Ovary (tissue), 9 donors: Measurements from ENCODE around the gene ATP5F1E. TPM values are rescaled to one million over a fixed set of nuclear protein-coding genes. Genes with fewer than 3 reads are reported as not detected.

Source experiments
- DNase-seq, 5 donors: peaks; one replicate each; pipeline ENCODE4 v3.0.0-alpha.2; 2019 to 2020
- H3K27ac ChIP-seq, 2 donors: fragments of 200-600 bp; one replicate each; pipeline versions ENCODE4 v1.5.1 to v1.8.0; 2019 to 2022
- H3K27me3 ChIP-seq: fragments of 200-600 bp; one replicate; pipeline ENCODE4 v1.8.0; 2022
- H3K36me3 ChIP-seq: fragments of 200-600 bp; sonication (generic); one replicate; pipeline ENCODE4 v1.5.1; 2019
- H3K4me1 ChIP-seq: one replicate; pipeline ENCODE4 v1.8.1; 2013; ENCODE audit warnings: mild to moderate bottlenecking, moderate library complexity; ENCODE audit not compliant: insufficient read depth
- H3K4me3 ChIP-seq: fragments of 200-600 bp; sonication (generic); one replicate; pipeline ENCODE4 v1.5.1; 2017
- H3K9me3 ChIP-seq, 2 donors: fragments of 200-600 bp in 1 of 2; sonication (generic) in 1 of 2; one replicate each; pipeline versions ENCODE4 v1.5.1 to v1.8.1; 2013 to 2019; ENCODE audit warnings: mild to moderate bottlenecking in 1 of 2, moderate library complexity in 1 of 2
- CTCF ChIP-seq, 3 donors: fragments of 450-650 bp in 2 of 3; fragments of 200-600 bp in 1 of 3; IDR thresholded peaks; one replicate each; pipeline versions ENCODE4 v1.5.1 to v1.8.0; 2016 to 2022; ENCODE audit warnings: antibody characterized with exemption in 3 of 3, mild to moderate bottlenecking in 1 of 3
- EP300 ChIP-seq: sonication (generic); formaldehyde crosslinking; IDR thresholded peaks from one replicate; pipeline ENCODE4 v1.6.1; 2017; ENCODE audit warnings: antibody characterized with exemption
- POLR2A ChIP-seq: fragments of 450-650 bp; IDR thresholded peaks from one replicate; pipeline ENCODE4 v1.6.1; 2017; ENCODE audit warnings: antibody characterized with exemption, mild to moderate bottlenecking, moderate library complexity
- WGBS, 3 donors: extraction: QIAGEN DNeasy Blood & Tissue Kit in 1 of 3; methylation state at CpG; one replicate each; pipeline versions ENCODE4 v1.1.5 to v1.1.7; 2013 to 2017; 5-methylcytosine and 5-hydroxymethylcytosine counted together
- intact Hi-C, 4 donors: fragments of 100-400 bp; cut with DNase I; formaldehyde crosslinking; loops; one replicate each; pipeline versions ENCODE4 v1.11.0 to v1.15.1; 2022 to 2023
- polyA plus RNA-seq, 2 donors: library from polyadenylated mRNA; stranded (reverse); fragments of 200-250 nt in 1 of 2; fragments of 350-450 nt in 1 of 2; fragmentation: Illumina TruSeq in 1 of 2; extraction: RNeasy Lipid Tissue Mini Kit (QIAGEN cat#74804) in 1 of 2; gene quantifications; one replicate each; pipeline ENCODE4 v1.2.3, GENCODE V29; 2013 to 2014
- total RNA-seq, 7 donors: library from RNA; depleted of rRNA in 2 of 7; stranded (reverse); fragments of >200 nt in 2 of 7; fragmentation: NEBNext Ultra II Directional in 3 of 7; extraction: Animal tissue kit (Norgen Biotek cat#: 25700) in 3 of 7; gene quantifications; one replicate each; pipeline versions ENCODE4 v1.1.0 to v1.2.4, GENCODE V29; 2016 to 2023
- donor health status: DM: no; HTN: no; CAD: no; lungs with moderate emphysema.
- donor health status: DM: no; HTN: no; CAD: no.
- donor health status: Bipolar disorder and iron deficiency.
- donor health status: DM: yes; HTN: yes; CAD: no.
- donor health status: DM: no; HTN: no; CAD: no.
- donor health status: DM: yes; HTN: yes; CAD: no.

Gene ATP5F1E
- total and polyA plus RNA-seq, 9 donors: 23.2 to 73.1 (median 45.4) TPM

- H3K36me3 ChIP-seq: no peaks in the 10 kb centered on the region
- DNase-seq: no peak
- H3K4me1 ChIP-seq: no peaks in the 10 kb centered on the region
- TF ChIP-seq POLR2A (no peak), CTCF (IDR thresholded peaks at IDR 0.05) (no peak), EP300 (no peak)
- H3K27me3 ChIP-seq: no peaks in the 10 kb centered on the region
- H3K9me3 ChIP-seq: no peaks in the 10 kb centered on the region
- intact Hi-C loops: no loop called here
- WGBS, 3 donors: 60 to 70% (median 64%) methylated on average over 4 of the region's 4 CpGs
- H3K4me3 ChIP-seq: no peak overlapping the region
- no peak overlapping the region for H3K27ac ChIP-seq
Measured at GRCh38 chr20:59075934-59076508, 43.9 kb upstream of the ATP5F1E start.

- TF ChIP-seq CTCF (IDR thresholded peaks at IDR 0.05) (no peak), POLR2A (no peak), EP300 (no peak)
- no peak for DNase-seq
- Histone ChIP-seq H3K4me3 (no peak overlapping the region), H3K4me1 (no peaks in the 10 kb centered on the region), H3K27me3 (no peaks in the 10 kb centered on the region), H3K36me3 (no peaks in the 10 kb centered on the region), H3K27ac (no peak overlapping the region), H3K9me3 (no peaks in the 10 kb centered on the region)
- intact Hi-C loops: no loop called here
- 14 to 36% (median 26%) methylated on average over 3 of the region's 3 CpGs for WGBS, 3 donors
Measured at GRCh38 chr20:59074456-59074855, 42.3 kb upstream of the ATP5F1E start.

GRCh38 chr20:59073582-59073981, 41.4 kb upstream of the ATP5F1E start:
- TF ChIP-seq POLR2A (no peak), EP300 (no peak), CTCF (IDR thresholded peaks at IDR 0.05) (no peak)
- H3K36me3 ChIP-seq: no peaks in the 10 kb centered on the region
- 83 to 95% (median 93%) methylated on average over 1 of the region's 1 CpG for WGBS, 3 donors
- H3K4me1 ChIP-seq: no peaks in the 10 kb centered on the region
- no peaks in the 10 kb centered on the region for H3K27me3 ChIP-seq
- H3K4me3 ChIP-seq: no peak overlapping the region
- no peak for DNase-seq
- H3K27ac ChIP-seq: no peak overlapping the region
- intact Hi-C loops: no loop called here
- H3K9me3 ChIP-seq: no peaks in the 10 kb centered on the region

GRCh38 chr20:59071216-59071615, 39.1 kb upstream of the ATP5F1E start:
- DNase-seq: no peak
- TF ChIP-seq EP300 (no peak), CTCF (IDR thresholded peaks at IDR 0.05) (no peak), POLR2A (no peak)
- Histone ChIP-seq H3K9me3 (no peaks in the 10 kb centered on the region), H3K27me3 (no peaks in the 10 kb centered on the region), H3K36me3 (no peaks in the 10 kb centered on the region), H3K4me1 (no peaks in the 10 kb centered on the region), H3K4me3 (no peak overlapping the region), H3K27ac (no peak overlapping the region)
- 90 to 97% (median 91%) methylated on average over 1 of the region's 1 CpG for WGBS, 3 donors
- intact Hi-C loops: no loop called here
